Measurements from ENCODE around the gene PCSK1N.

Gene PCSK1N

GRCh38 chrX:48789366-48790220 is 45.8 kb downstream of the PCSK1N start:
- no peak for DNase-seq (ENCODE audit: low read depth)

GRCh38 chrX:48787505-48788443 is 47.6 kb downstream of the PCSK1N start:
- no peak for DNase-seq (ENCODE audit: low read depth)

- DNase-seq (ENCODE audit: low read depth), result no peak
These were observed 48.4 kb downstream of the PCSK1N start for GRCh38 chrX:48786825-48787504.

GRCh38 chrX:48786341-48786800 is 49.0 kb downstream of the PCSK1N start, which contains the start of gene GATA1:
TSS of gene GATA1 (plus strand) at chrX:48786590. CDS start at chrX:48791110, 4,520 bp downstream.
- no peak for DNase-seq (ENCODE audit: low read depth)

- no peak for DNase-seq (ENCODE audit: low read depth)
These were observed 49.7 kb downstream of the PCSK1N start for GRCh38 chrX:48785540-48786214.

- no peak for DNase-seq (ENCODE audit: low read depth)
These were observed 50.2 kb downstream of the PCSK1N start for GRCh38 chrX:48785186-48785539.

GRCh38 chrX:48784726-48785125 is 50.7 kb downstream of the PCSK1N start:
- no peak for DNase-seq (ENCODE audit: low read depth)

- DNase-seq (ENCODE audit: low read depth), result no peak
These were observed 52.6 kb downstream of the PCSK1N start for GRCh38 chrX:48782795-48783194.

GRCh38 chrX:48782216-48782615 is 53.2 kb downstream of the PCSK1N start:
- DNase-seq (ENCODE audit: low read depth), result no peak

- DNase-seq (ENCODE audit: low read depth), result no peak
These were observed 53.7 kb downstream of the PCSK1N start for GRCh38 chrX:48781705-48782104.
